Measurements from ENCODE around the gene DMBX1.

Gene DMBX1

DNA sequence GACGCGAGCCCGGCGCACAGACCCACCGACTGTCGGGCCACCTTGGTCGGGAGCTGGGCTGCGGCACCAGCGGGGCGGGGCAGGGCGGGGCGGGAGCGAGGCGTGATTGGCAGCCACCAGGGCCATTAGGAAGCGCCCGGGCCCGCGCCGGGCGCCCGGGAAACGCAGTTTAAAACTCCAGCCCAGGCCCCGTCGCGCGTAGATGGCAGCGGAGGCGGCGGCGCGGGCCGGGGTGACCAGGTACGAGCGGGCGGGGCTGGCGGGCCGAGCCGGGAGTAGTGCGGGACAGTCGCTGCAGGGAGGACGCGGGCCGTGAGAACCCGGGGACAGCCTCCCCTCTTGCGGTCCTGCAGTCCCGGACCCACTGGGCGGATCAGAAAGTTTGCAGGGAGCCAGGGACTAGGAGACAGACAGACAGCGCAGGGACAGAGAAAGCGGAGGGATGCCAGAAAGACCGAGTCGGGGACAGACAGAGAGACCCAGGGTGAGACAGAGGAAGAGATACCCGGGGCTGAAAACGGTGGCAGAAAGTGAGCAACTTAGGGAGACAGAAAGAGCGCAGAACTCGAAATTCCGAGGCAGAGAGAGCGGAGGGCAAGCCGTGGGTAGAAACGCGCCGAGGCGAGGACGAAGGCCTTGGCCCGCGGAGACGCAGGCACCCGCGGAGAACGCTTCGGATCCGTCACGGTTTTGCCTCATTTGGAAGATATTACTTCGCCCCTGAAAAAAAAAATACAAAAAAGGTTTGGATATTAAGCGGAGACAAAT is at the start of gene DMBX1:
Gene DMBX1, plus strand, starts transcription at position 199 of the 768 bp plus-strand sequence. CDS start 17,175 bp downstream, outside the sequence.
- peak; percentile 44 for DNase-seq

DNA sequence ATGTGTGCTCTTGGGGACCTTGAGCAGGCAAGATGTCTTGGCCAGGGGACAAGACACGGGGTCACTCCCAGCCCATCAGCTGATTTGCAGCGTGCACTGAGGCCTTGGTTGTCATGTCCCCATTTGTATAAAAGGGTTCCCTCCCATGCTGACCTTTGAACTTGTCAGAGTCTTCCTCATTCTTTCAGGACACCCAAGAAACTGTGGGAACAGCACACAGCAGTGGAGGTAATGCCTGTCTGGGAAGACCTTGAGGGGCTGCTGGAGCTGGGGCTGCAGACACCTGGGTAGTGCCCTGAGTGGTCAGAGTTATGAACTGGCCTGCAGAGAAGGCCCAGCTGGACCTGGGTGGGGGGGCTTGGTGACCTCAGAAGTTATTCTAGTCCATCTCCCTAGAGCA is 49.2 kb upstream of the DMBX1 start:
- DNase-seq = no peak

DNA sequence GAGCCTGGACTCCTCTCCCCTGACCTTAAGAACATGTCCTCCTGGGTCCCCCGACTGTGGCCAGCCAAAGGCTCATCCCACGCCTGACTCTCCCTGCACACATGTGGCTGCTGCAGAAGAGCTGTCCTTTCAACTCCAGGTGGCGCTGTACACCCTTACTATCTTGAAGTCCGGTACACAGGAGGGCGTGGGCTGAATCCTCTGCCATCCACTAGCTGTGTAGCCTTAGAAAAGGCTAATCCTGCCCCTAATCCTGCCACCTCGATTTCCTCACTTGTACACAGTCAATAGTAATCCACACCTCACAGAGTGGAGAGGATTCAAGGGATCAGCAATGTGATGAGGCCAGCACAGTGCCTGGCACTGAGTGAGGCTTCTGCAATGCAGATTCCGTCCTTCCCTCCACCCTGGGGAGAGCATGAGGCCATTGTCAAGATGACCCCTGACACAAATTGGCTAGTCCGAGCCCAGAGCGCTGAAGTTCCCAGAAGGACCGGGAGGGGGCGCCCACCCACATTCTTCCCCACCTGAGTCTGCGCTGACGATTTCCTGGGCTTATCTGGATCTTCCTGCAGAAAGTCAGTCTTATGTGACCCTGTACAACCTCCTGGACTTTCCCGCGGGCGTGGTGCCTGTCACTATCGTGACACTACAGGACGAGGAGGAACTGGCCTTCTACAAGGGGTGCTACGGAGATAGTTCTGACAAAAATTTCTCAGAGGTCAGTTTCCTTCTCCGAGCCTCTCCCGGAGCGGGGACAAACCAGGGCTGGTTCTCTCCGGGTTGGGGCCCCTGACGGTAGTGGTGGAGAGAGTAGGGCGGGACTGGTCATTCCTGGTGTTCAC is 47.1 kb upstream of the DMBX1 start:
- peak; percentile 77 for DNase-seq

DNA sequence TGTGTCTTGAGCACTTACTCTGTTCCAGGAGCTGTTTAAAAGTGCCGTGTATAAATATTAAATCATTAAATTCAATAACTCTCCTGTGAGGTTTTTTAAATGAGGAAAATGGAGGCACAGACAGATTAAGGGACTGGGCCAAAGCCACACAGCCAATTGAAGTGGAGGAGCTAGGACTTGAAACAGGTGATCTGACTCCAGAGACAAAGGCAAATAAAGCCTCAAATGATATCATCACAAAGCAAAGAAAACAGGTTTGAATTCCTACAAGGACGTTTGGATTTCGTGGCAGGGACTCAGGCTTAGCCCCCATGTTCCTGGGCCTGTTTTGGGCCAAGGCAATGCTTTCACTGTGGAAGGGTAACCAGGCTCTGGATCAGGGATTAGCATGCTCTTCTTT is 45.2 kb upstream of the DMBX1 start:
- DNase-seq = no peak

DNA sequence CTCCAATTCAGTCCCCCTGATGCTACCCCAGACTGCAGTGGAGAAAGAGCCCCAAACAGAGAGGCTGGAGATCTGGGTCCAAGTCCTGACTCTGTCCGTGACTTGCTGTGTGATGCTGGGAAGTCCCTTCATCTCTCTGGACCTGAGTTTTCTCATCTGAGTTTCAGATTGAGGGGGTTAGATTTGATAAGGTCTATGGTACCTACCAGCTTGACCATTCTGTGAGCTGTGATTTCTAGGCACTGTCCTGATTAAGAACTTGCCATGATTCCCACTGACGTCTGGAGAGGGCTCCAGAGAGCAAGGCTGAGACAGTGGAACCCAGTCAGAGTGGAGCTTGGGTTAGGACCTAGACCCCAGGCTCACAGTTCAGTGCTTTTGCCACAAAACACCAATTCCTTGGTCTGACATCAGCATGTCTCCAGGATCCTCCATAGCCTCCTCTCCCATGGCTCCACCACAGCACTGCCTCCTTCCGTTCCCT is 43.8 kb upstream of the DMBX1 start:
- no peak for DNase-seq

DNA sequence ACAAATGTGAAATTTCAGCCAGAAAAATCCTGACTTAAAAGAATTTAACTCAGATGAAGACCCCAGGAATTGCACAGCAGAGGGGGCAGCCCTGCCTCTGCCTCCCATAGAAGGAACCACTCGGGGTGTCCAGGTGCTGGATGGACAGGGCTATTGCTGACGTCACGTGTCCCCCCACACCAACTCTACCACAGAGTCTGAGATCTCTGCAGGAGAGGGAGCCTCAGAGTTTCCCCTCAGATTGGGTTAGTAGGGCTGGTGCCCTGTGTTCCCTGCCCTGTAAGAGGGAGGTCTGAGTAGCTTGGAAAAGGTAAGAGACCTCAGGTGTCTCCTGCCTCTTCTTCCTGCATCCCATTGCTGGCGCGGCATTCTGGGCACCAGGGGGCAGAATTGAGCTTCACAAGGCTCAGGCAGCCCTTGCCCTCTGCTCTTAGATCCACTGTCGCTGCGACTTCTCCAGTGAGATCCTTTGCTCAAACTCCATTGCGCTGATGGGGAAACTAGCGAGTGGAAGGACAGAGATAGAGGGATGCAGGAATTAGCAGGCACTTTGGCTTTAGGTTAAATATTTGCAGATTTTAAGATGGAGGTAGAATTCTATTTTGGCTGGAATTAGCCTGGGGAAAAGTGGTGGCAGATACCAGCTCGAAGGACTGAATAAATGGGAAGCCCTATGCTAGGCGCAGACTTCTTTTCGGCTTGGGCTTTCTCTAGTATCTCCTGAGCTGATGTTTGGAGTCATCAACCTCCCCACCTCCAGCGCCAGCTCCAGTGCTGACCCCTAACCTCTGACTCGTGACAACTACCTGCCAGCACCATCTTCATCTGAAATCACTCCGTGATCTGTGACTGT is 42.8 kb upstream of the DMBX1 start:
- DNase-seq = peak; percentile 73

DNA sequence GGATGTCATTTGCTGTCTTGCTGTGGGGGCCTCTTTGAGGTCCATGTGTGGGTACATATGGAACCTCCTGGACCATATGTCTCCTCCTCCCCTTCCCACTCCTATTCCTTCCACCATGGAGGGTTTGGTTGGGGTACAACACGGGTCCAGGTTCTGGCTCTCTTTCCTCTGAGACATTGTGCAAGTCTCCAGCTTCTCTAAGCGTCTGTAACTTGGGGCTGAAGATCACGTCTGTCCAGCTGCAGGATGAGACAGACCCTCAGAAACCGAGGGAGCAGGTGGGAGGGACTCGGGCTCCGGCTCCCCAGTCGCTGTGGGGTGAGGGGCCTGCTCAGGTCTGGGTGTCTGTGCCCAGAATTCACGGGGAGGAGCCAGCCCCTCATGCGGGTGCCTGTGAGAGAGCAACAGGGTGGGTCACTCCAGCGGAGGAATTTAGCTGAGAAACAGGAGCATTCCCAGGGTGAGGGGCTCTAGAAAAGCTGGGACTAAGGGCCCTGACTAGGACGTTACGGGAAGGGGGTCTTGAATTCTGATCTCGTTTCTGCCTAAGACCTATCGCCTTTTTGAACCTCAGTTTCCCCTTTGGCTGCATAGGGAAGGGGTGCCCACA is 42.0 kb upstream of the DMBX1 start:
- no peak for DNase-seq

DNA sequence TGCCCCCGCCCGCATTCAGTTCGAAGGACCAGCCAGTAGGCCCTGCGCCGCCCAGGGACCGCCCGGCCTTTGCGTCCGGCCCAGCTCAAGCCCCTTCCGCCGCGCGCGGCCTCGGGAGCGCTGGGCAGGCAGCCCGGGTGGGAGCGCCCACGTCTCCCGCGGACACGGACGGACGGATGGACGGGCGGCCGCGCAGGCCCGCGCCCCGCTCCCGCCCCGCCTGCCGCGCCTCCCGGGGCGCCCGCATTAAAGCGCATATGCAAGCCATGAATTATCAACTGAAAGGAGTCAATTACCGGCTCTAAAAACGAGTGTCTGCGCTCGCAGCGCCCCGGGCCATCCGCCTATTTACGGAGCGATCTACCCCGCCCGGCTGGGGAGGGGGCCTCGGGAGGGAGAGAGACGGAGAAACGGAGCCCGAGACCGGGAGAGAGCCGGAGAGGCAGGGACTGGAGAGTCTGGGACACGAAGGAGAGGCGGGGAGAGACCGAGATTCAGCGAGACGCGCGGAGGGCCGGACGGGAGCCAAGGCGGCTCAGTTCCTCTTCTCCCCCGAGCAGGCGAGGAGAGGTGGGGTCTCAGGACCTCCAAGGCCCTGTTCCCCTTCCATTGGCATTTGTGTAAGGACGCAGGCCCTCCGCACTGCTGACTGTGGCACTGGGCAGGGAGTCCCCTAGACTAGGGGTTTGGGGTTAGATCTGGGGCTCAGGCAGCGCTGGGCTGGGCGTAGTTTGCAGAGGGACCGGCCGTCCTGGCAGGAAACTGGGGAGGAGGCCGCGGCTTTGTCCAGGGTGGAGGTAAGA is 41.3 kb upstream of the DMBX1 start:
- no peak for DNase-seq

DNA sequence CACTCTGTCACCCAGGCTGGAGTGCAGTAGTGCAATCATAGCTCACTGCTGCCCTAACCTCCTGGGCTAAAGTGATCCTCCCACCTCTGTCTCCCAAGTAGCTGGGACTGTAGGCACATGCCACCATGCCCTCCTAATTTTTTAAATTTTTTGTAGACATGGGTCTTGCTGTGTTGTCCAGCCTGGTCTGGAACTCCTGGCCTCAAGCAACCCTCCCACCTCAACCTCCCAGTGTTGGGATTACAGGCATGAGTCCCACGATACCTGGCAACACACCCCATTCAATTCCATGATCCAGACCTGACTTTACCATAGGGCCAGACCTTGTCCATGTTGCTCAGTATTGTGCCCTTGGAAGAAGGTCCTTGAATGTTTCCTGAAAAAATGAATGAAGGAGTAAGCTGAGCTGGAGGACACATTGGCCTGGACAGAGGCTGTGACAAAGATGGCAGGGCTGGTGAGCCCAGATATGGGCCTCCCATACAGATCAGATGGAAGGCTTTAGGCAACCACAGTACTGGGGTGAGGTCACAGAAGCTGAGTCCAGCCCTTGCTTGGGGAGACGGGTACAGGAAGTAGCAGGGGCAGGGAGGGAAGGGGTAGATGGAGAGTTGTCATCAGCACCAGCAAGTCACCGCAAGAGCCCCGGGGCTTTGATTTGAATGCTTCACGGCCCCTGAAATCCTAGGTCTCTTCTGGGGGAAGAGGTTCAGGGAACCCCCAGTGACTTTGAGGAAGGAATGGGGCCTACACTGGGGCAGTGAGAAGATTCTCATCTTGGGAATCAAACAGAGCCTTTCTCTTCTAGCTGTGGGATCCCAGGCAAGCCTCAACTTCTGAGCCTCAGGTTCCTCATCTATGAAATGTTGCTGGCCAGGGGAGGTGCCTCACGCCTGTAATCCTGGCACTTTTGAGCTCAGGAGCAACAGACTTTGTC is 40.1 kb upstream of the DMBX1 start:
- DNase-seq = no peak

DNA sequence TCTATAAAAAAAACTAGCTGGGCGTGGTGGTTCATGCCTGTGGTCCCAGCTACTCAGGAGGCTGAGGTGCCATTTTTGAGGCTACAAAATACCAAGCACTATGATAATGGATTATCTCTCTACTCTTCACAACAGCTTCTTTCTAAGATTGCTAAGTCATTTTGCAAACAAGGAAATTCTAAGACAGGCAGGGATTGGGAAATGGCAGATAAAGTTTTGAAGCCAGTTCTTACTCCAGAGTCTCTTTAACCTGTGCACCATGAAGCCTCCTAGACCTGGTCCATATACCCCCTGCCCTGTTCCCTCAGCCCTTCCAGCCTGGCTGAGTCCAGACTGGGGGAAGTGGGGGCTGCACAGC is 39.5 kb upstream of the DMBX1 start:
- DNase-seq = no peak

DNA sequence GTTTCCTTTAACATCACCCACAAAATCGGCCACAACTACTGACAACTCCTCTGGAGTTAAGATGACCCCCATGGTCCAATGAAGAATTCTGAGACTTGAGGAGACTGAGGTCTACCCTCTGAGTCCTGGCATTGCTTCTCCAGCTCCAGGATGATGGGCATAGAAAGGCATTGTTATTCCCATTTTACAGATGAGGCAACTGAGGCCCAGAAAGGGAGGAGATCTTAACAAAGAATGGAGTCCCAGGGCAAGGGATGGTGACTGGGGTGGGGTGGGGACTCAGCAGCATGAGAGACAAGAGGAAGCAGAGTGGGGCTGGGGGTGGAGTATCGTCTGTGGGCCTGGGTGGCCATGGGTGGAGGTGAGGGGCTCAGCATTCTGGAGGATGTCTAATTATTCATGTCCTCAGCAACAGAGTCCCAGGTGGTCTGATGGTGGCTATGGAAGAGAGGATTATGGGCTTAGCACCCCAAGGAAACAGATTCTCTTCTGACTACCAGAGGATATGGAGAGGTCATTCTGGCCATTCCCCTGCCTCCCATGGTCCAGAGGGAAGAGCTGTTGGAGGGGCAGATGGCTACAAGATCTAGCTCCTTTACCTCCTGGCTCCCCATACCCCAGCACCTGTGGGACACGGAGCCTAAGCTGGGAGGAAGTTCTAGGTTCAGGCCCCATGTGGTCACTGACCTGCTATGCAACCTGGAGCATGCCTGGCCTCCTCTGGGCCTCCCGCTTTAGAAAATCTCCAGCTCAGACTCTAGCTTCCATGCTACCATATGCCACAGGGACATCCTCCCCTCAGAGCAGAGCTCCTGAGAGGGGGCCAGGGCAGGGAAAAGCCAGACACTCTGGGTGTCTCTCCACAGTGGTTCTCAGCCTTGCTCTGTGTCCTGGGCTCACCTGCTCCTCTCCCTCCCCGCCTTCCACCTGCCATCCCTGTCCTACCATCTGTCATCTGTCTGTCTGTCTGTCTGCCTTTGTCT is 37.4 kb upstream of the DMBX1 start:
- DNase-seq = no peak

DNA sequence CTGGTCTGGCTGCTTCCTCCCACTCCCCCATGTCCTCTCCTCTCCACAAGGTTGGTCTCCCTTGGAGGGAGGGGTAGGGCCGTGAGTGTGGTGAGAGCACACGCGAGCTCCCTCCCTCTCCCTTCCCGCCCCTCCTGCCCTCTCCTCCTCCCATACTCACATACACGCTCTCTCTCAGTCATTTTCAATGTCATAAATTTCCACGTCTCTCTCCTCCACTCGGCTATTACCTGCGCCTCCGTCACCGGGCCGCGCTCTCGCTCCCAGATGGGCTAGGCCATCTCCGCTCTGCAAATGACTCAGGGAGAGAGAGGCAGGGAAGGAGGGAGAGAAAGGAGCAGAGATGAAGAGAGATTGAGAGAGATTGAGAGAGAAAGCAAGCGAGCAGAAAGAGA is 36.7 kb upstream of the DMBX1 start:
- no peak for DNase-seq

DNA sequence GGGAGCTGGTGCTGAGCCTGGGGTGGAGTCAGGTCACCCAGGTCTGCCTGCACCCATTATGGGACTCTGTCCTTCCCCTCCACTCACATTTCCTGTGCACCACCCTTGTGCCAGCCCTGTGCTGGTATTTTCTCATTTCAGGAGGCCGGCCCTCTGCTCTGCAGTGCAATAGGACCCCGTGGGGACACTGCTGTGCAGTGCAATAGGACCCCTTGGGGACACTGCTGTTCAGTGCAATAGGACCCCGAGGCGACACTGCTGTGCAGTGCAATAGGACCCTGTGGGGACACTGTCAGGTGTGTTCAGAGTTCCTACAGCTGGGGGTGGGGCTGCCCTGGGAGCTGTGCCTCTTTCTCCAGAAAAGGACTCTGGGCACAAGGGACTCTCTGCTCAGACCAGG is 36.2 kb upstream of the DMBX1 start:
- DNase-seq = no peak

DNA sequence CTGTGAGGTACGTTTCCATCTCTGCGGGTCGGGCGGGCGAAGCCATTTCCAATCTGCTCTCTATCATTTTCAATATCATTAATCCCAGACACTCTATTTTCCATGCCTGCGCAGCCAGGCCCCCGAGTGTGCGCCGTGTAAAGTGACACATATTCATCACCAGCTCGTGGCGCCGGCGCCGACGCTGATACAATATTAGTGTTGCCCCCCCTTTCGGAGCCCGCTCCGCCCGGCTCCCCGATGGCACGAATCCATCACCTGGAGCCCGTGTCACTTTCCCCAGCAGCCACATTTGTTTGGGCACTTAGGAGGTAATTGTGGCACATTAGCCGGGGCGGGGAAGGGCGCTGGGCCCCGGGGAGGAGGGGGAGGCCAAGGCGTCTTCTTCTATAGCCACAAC is 33.7 kb upstream of the DMBX1 start:
- DNase-seq = peak; percentile 44

DNA sequence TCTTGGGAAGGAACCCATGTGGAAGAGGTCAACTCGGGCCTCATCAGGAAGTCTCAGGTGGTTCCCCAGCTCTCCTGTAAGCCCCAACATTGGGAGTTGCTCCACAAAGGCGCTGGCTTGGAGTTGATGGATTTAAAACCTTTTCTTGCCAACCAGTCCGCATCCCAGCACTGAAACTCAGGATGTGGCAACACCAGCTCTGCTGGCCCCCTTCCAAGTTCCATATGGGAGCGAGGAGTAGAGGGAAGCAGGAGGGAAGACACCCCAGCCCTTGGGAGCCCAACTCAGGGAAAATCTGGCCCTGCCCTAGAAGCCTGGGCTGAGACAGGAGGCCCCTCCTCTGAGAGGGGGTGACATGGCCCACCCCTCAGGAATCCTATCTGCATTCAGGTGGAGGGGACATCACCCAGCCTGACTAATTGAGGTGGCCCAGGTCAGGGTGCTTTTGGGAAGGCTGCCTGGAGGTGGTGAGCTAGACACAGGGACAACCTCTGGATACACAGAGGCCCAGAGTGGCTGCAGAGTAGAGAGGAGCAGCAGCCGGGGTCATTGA is 33.1 kb upstream of the DMBX1 start:
- no peak for DNase-seq

DNA sequence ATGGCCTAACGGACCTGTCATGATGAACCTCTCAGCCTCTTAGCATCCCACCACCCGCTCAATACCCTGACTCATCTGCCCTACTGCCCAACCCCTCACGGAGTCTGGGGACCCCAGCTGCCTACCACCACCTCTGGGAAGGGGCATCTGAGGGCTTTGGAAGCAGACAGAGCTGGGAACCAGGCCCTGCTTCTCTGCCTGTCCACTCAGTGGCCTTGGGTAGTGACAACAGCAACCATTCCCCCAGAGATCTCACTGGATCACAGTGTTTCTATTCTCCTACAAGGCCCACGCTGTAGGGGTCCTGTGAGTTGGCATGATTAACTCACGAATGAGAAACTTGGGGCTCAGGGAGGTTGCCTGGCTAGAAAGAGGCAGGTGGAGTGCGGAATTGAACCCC is 32.5 kb upstream of the DMBX1 start:
- DNase-seq = no peak

DNA sequence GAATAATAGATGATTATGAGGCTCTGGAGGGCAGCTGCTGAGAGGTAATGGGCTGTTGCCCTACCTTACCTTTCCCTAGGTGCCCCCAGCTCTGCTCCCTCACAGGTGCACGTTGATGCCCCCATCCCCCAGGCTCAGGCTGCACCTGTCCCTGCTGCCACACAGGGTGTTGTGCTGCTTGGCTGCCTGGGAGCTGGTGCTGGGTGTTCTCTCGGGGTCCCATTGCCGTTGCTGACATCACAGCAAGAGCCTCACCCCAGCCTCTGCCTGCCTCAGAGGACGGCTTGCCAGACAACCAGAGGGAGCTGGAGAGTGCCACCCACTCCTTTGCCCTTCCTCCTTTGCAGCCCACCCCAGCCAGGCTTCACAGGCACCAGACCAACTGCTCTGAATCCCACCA is 31.4 kb upstream of the DMBX1 start:
- no peak for DNase-seq

DNA sequence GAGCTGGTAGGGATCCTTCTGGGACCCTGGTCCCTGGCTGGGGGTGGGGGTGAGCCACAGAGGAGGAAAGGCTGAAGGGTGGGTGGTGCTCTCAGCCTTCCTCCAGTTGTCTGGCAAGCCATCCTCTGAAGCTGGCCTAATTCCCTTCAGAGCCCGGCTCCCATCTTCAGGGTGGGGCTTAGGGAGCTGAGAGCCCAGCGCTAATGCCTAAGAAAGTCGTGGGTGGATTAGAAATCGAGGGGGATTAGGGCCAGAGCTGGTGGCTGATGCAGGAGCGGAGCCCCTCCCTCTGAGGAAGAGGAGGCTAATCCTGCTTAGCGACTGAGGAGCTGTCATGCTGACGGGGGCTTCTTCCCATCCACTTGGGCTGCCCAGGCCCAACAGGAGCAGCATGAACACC is 30.8 kb upstream of the DMBX1 start:
- DNase-seq = no peak

DNA sequence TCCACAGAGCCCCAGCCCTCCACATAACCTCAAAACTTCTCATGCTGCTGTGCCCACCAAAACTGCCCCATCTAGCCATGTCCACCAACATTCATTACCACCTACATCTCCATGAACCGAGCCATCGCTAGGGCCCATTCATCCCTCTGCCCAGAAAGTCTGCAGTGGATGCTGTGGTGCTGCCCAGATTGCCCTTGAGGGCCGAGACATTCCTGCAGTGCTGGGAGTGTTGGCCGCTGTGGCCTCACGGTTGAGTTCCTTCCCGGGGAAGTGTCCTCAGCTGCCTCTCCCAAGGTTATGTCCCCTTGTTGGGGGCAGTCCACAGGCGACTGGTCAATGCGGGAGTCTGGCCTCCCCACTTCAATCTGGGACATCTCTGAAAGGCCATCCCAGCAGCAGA is 30.3 kb upstream of the DMBX1 start:
- DNase-seq = no peak

All from NCI-H774 (cell line).